LoVo (cell line): ENCODE measurements around the gene VPS33B.
A peak's percentile ranks its signal among the peaks of the same experiment; 100 is the strongest.

Experiments used
- DNase-seq: peaks from one replicate; pipeline ENCODE4 v3.0.0-alpha.2; 2016; ENCODE audit warnings: low spot score

VPS33B gene

DNA sequence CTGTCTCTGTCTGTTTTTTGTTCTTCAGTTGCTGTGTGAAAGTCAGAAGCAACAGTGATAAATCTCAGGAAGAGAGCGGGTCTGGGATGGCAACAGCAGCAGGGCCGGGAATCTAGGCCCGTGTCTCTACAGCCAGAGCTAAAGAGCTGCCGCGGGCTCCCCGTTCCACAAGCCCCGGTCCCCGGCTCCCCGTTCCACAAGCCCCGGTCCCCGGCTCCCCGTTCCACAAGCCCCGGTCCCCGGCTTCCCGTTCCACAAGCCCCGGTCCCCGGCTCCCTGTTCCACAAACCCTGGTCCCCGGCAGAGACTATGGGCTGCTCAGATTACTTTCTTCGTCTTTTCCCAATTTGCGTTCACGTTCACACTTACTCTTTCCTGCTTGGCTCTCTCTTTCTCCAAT lies 48.2 kb downstream of the VPS33B start:
- DNase-seq, result no peak

DNA sequence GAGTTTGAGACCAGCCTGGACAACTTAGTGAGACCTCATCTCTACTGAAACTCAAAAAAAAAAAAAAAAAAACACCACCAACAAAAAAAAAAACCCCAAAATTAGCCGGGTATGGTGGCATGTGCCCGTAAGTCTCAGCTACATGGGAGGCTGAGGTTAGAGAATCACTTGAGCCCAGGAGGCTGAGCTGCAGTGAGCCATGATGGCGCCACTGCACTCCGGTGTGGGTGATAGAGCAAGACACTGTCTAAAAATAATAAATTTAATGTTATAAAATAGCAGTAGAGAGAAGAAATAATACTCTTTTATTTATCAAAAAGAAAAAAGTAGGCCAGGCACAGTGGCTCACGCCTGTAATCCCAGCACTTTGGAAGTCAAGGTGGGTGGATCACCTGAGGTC lies 50.3 kb downstream of the VPS33B start:
- DNase-seq, result no peak

DNA sequence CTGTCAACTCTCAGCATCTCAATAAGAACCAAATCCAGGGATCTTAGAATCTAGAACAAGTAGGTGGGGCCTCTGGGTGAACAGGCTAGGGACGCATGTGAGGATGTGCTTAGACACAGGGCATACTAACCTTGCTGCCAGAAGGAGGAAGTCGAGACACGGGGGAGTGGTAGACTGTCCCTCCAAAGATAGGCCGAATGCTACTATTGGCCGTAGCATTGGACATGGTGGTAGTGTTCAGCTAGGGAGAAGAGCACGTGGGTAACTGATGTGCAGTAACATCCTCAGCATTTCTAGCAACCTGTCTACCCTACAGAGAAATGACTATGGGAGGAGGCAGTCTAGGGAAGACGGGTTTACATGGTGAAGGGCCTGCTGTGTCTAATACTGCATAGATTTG lies 52.1 kb downstream of the VPS33B start:
- no peak for DNase-seq

DNA sequence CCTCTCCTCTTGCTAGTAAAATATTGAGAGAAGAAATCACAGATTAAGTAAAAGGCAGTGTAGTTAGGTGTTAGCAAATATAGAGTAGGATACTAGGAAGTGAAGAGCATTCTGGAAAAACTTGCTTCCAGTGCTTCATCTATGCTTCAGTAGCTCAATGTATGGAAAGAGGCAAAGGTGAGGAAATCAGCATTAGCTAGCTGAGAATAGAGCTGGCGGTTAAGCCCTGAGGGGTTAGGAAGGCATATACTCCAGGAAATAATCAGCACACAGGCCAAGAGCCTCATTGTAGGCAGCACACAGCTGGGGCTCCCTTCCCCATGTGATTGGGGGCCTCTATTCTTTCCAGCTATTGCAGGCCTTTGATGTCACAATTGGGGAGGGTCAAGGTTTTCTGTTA lies 54.0 kb downstream of the VPS33B start:
- DNase-seq, result no peak

DNA sequence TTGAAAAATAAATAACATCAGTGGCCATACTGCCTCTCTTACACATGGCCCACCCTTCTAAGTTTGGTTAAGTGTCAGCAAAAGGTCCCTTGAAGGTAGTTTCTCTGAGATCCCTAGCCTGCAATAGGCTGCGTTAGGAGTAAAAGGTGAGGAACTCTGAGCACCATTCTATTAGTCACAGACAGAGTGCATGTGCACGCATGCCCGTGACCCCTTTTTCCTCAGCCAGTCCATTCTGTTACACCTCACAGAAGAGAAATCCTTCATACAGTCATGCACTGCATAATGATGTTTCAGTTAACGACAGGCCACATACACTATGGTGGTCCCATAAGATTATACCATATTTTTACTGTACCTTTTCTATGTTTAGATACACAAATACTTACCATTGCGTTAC lies 55.2 kb downstream of the VPS33B start:
- DNase-seq, result no peak

DNA sequence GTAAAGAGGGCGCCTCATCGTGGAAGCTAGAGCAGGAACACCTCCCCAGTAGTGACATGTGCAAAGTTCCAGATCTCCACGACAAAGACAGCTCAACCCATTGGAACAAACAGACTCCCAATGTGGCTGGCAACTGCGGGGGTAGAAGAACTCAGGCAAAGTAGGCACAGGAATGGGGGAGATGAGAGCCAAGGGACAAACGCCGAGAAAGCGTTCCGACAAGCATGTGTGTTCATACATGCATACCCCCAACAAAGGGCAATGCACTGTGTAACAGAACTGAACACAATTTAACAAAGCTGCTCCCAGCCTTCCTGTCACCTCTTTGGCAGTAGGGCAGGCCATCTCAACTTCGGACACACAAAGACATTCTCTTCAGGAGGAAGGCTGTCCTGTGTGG lies 56.1 kb downstream of the VPS33B start:
- DNase-seq, result no peak

DNA sequence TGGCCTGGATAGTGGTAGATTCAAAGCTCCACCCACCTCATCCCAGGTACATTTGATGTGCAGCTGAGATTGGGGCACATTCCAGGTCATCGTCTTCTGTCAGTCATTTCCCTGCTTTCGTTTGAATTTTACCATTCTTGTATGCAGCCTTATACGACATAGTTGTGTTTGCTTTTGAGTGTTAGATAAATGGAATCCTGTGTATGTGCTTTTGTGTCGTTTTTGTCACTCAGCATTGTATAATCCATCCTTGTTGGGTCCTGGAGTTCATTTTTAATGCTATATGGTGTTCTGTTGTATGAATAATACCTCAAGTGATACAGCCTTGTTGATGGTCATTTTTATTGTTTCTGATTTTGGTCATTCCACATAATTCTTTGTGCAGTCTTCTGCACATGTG lies 60.4 kb downstream of the VPS33B start:
- no peak for DNase-seq

DNA sequence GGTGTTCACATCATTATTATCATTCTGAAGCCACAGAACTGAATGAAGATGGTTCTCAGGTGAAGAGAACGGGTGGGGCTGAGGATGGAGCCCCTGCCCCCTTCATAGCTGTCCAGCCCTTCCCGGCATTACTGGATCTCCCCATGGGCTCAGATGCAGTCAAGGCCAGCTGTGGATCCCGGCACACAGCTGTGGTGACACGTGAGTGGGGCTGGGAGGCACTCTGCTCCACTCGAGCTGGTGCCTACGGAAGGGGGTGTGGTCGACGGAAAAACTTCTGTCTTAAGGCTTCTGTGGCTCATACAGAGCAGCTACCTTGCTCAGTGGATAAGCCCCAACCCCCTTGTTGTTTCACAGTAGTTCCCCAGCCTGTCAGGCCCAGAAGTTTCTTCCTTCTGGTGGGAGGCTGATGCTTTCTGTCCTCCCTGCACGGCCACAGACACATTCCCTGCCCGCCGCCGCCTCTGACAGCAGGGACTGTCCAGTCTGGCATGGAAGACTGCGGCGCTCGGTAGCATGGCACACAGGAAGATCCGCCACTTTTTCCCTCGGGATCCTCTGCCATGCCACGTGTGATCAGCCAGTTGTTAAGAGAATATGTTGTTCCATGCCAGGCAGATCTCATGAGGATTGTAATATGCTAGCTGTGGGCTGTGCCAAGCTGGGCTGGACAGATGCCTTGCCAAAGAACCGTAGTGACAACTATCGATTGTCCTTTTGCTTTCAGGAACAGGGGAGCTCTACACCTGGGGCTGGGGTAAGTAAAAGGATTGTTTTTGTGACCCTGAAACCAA lies 61.9 kb downstream of the VPS33B start:
- no peak for DNase-seq

DNA sequence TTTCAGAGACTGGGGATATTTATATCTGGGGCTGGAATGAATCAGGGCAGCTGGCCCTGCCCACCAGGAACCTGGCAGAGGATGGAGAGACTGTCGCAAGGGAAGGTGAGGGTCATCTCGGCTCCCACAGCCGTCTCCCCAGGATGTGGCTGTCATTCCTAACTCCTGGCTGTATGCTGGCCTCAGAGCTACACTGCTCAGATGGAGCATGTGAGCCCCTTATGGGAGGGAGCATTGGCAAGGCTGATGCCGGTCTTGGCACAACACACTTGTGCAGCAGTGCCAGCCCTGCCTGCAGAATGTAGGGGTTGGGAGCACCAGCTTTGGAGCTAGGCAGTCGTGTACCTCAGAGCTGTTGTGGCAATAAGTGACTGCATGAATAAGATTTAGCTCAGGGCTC lies 62.5 kb downstream of the VPS33B start:
- DNase-seq, result no peak

DNA sequence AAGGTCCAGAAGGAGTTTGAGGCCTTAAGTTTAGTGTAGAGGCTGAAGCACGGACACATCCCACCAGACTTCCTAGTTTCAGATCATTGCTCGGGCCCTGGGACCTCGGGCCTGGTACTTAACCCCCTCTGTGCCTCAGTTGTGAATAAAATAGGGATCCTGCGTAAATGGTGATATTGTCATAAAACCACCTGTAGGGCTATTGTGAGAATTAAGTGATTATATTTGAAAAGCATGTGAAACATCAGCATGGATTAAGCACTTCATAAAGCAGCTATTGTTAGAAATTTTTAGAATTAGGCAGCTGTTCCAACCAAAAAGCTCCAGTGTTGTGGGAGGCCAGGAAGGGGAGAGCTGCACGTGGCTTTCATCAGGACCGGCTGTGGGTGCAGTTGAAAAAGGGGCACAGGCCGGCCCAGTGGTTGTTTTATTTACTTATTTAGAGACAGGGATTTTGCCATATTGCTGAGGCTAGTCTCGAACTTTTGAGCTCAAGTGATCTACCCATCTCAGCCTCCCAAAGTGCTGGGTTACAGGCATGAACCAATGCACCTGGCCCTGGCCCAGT lies 63.3 kb downstream of the VPS33B start:
- no peak for DNase-seq

DNA sequence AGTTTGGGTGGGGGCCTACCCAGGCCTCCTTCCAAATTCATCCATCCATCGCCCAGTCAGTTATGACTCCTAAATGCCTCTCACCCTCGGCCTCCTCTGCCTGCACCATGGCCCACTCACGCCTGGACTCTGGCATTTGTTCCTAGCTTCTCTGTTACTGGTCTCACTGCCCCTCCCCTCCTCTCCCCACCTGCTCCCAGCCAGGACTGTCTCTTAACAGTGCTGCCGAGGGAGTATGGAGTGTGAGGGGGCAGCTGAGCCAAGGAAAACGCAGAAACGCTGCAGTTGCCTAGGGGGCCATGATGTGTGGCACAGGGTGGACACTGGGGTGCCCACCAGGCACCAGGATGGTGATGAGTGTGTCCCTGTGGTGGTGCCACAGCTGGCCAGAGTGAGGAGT lies 64.6 kb downstream of the VPS33B start:
- no peak for DNase-seq

DNA sequence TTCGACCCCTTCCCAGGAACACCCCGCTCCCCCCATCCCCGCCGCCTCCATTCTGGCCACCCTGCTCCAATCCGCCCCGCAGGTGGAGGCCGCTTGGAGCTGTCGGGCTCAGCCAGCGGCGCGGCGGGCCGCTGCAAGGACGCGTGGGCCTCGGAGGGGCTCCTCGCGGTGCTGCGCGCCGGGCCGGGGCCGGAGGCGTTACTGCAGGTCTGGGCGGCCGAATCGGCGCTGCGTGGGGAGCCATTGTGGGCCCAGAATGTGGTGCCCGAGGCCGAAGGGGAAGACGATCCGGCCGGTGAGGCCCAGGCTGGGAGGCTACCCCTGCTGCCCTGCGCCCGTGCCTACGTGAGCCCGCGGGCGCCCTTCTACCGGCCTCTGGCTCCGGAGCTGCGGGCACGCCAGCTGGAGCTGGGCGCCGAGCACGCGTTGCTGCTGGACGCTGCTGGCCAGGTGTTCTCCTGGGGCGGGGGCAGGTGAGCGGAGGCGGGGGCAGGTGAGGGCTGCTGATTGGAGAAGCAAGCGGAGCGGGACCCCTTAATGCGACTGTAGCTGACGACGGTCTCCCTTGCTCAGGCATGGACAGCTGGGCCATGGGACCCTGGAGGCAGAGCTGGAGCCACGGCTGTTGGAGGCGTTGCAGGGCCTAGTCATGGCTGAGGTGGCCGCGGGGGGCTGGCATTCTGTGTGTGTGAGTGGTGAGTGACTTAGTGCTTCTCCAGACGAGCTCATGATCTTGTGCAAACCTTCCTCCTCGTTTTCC lies 65.2 kb downstream of the VPS33B start:
- DNase-seq, result no peak

DNA sequence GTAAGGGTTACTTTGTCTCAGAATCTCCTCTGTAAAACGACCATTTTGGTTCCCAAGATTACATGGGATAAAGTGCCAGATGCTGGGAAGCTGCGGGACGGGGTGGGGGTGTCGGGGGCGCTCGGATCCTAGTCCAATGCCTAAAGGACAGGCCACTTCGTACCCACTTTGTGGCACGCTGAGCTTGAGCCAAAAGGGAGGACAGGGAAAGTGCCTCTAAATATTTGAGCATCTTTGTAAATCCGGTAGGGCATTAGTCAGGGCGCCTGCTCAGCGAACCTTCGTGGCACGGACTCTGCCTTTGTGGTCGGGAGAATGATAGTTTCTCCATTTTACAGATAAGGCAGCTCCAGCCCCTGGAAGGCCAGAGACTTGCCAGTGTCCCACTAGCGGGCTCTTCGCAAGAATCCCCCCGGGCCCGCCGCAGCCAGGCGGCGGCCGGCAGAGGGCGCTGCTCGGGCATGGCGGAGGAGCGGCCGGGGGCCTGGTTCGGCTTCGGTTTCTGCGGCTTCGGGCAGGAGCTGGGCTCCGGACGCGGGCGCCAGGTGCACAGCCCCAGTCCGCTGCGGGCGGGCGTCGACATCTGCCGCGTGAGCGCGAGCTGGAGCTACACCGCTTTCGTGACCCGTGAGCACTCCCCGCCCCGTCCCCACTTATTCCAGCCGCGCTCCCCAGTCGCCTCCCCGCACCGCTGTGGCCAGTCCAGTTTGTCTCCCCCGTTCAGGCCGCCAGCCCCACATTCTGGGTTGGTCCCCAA lies 65.9 kb downstream of the VPS33B start:
- DNase-seq, result no peak

DNA sequence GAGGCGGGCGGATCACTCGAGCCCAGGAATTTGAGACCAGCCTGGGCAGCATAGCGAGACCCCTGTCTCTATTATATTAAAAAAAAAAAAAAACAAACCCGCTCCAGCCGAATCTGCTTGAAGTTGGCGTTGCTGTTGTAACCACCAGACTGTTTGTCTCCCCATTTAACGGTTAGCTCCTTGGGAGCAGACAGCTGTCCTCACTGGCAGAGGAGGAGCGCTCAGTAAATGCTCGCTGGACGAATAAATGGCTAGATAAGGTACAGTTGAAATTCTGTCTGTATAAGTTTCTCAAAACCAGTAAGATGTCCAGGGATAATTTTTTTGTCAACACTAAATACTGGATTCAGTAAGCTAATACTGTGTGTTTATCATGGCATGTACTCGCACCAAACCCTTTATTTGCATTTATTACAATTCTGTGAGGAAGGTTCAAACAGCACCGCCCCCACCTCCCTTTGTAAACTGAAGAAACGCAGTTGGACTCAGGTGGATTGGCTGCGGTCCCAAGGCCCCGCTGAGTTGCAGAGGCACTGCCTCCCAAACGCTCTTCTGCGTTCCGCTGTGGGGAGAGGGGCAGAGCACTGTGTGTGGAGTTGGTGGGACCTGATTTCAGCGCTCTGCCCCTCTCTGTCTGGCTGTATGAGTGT lies 66.6 kb downstream of the VPS33B start:
- no peak for DNase-seq

DNA sequence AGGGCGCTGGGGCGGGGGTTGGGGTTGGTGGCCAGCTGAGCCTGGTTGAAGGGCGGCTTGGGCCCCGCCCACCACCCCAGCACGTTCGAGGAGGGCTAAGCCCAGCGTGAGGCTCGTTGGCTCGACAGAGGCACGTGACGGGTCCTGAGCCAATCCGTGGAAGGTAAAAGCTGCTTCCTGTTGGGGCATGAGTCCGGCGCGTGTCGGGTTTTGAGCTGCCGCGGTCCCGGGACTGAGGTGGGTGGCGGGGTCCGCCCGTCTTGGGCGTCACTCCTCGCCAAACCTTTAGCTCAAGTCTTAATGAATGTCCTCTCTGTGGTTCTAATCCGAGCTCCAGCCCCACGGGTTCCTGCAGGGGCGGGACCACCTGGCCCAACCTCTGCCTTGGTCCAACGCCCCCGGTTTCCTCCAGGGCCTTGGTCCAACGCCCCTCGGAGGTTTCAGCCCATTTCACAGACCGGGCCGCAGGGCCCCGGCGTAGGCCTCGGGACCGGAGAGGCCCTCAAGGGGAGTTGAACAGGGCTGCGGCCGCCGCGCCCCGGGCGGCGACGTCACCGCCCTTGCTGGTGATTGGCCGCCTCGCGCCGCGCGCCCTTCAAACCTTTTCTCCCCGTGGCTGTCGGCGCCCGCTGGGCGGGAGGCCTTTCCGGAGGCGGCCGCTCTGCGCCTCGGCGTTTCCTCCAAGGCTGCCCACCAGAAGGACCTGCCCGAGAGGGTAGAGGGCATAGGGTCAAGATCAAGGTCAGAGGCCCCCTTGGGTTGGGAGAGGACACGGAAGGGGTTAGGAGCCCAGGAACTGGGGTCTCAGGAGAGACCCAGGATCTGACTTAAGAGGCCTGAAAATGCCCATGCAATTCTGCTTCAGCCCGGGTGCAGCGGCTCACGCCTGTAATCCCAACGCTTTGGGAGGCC lies 67.4 kb downstream of the VPS33B start, which contains the start of gene RCCD1:
Gene RCCD1 (plus strand): TSS at position 173 of the 912 bp plus-strand sequence. CDS start 1,851 bp downstream, outside the sequence.
- DNase-seq, result peak; percentile 97

DNA sequence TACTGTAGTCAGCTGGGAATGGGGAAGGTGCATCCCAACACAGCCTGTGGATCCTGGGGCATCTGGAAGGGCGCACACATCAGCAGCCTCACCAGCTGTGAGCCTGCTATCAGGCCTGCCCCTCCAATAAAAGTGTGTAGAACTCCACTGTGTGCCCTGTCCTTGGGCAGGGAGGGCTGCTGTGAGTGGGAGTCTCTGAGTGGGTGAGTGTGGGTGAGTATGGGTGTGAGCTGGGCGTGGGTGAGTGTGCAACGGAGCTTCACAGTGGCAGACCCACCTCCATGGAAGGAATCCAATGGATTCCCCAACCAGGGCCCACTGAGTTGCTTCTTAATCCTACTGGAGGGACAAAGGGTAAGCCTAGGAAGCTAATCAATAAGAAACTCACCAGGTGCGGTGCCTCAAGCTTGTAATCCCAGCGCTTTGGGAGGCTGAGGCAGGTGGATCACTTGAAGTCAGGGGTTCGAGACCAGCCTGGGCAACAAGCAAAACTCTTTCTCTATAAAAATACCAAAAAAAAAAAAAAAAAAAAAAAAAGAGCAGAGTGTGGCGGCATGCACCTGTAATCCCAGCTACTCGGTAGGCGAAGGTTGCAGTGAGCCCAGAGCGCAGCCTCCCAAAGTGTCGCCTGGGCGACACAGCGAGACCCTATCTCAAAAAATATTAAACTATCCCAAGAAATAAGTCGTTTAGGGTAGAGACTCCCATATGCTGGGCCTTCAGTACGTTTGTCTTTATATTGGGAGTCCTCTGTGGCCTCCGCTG lies 68.3 kb downstream of the VPS33B start:
- no peak for DNase-seq

DNA sequence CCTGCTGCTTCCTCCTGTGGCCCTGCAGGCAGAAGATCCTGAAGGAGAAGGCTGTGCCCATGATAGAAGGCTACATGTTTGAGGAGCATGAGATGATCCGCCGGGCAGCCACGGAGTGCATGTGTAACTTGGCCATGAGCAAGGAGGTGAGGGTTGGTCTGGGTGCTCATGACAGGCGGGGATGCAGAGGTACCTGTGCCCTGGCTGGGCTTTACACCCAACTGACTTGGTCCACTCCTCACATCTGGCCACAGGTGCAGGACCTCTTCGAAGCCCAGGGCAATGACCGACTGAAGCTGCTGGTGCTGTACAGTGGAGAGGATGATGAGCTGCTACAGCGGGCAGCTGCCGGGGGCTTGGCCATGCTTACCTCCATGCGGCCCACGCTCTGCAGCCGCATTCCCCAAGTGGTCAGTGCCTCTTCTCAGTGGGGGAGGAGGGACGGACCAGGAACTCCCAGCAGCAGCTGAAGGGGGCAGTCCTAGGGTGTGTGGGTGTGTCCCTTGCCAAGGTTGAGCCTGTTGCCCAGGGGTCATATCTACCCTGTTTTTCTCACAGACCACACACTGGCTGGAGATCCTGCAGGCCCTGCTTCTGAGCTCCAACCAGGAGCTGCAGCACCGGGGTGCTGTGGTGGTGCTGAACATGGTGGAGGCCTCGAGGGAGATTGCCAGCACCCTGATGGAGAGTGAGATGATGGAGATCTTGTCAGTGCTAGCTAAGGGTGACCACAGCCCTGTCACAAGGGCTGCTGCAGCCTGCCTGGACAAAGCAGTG lies 69.3 kb downstream of the VPS33B start:
- no peak for DNase-seq

DNA sequence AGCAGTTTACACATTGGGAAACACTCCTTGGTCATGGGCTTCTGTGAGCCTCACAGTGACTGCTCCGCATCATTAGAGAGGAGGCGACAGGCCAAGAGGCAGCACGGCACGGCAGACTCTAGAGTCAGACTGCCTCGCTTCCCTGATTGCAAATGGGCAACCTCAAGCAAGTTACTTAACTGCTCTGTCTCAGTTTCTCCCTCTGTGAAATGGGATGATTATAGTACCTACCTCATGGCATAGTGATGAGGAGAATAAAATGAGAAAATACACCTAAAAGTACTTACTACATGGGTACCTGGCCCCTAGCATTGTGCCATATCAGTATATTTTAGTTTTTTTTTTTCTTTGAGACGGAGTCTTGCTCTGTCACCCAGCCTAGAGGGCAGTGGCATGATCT lies 71.7 kb downstream of the VPS33B start:
- DNase-seq, result no peak

DNA sequence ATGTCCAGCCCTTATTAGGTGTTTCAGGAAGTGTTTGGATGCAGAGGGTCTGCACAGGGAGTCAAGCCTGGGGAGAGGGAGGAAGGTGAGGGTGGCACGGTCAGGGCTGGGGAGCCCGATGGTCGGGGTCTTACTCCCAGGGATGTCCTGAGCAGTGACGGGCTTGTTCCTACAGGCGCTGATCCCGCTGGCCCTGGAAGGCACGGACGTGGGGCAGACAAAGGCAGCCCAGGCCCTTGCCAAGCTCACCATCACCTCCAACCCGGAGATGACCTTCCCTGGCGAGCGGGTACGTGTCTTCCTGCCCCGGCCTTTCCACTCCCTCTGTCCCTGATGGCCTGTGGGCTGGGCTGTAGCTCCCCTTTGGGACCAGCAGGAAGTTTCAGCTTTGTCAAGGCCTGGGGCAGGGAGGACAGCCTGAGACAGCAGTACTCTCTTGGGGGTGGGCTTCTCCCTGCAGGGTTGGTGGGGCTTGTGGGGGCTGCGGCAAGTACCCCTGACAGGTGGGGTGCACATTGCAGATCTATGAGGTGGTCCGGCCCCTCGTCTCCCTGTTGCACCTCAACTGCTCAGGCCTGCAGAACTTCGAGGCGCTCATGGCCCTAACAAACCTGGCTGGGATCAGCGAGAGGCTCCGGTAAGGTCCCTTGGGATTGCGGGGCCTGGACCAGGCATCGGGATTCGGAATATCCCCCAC lies 72.3 kb downstream of the VPS33B start:
- no peak for DNase-seq
